GM12878 (cell line): ENCODE measurements around the gene APOH. TPM values are rescaled to one million over a fixed set of nuclear protein-coding genes. Genes with fewer than 3 reads are reported as not detected.

Source experiments
- ATAC-seq: fragments of 200-7000 bp; cut with Tn5 transposase; 3 replicates; pipeline ENCODE4 v1.9.1; 2020; ENCODE audit warnings: mild to moderate bottlenecking, moderate library complexity
- BruUV-seq: library from RNA; stranded (reverse); fragments of 400-500 nt; replicated peaks from 2 replicates; lab custom pipeline; 2021; lab: Mats Ljungman, UMichigan
- CTCF ChIA-PET: fragments of 300-600 bp; sonication (Branson Sonifier 250); formaldehyde crosslinking; extraction: SDS; loops from one replicate; lab custom pipeline; 2021; ENCODE audit warnings: inconsistent platforms; lab: Yijun Ruan, JAX
- POLR2A ChIA-PET: fragments of 350-600 bp; formaldehyde crosslinking; extraction: SDS; loops from one replicate; lab custom pipeline; 2021; ENCODE audit warnings: inconsistent platforms; lab: Charles Lee
- RAD21 ChIA-PET: fragments of 300-600 bp; sonication (Branson Sonifier 250); formaldehyde crosslinking; loops from one replicate; lab custom pipeline; 2023; ENCODE audit warnings: antibody characterized with exemption; ENCODE audit not compliant: unreplicated experiment; lab: Charles Lee
- SMC1A ChIA-PET: fragments of 300-600 bp; sonication (Branson Sonifier 250); formaldehyde crosslinking; loops from one replicate; lab custom pipeline; 2023; ENCODE audit not compliant: unreplicated experiment, uncharacterized antibody; lab: Charles Lee
- DNase-seq: peaks from one replicate; pipeline ENCODE4 v3.0.0-alpha.2; 2011; ENCODE audit warnings: low read depth, low spot score
- FAIRE-seq: peaks from 3 replicates; lab custom pipeline; 2011; peaks lifted over from hg19 to GRCh38; lab: Jason Lieb, UNC
- H2AFZ ChIP-seq: 2 replicates; pipeline ENCODE4 v1.6.0; 2011; ENCODE audit warnings: low read depth, low read length, control low read depth; ENCODE audit not compliant: control insufficient read depth
- H3K27ac ChIP-seq: 2 replicates; pipeline ENCODE4 v1.5.1; 2011; ENCODE audit warnings: control low read depth; ENCODE audit not compliant: control insufficient read depth, insufficient read depth
- H3K27me3 ChIP-seq, 2 experiments: replicated peaks in 1 of 2; 2 replicates each; pipeline versions ENCODE4 v1.6.0 to v1.6.1; 2011; ENCODE audit warnings: low read length in 1 of 2; ENCODE audit not compliant: control insufficient read depth in 2 of 2, insufficient read depth in 2 of 2
- H3K36me3 ChIP-seq, 2 experiments: 2 replicates each; pipeline ENCODE4 v1.5.1; 2011; ENCODE audit warnings: low read length in 1 of 2; ENCODE audit not compliant: control insufficient read depth in 2 of 2, insufficient read depth in 2 of 2
- H3K4me1 ChIP-seq: 2 replicates; pipeline ENCODE4 v1.6.1; 2011; ENCODE audit warnings: mild to moderate bottlenecking, low read length, moderate library complexity, mixed read lengths; ENCODE audit not compliant: control insufficient read depth, insufficient read depth
- H3K4me2 ChIP-seq: 2 replicates; pipeline ENCODE4 v1.6.0; 2011; ENCODE audit warnings: control low read depth; ENCODE audit not compliant: control insufficient read depth, insufficient read depth
- H3K4me3 ChIP-seq: fragments of 200-600 bp; sonication (generic); 2 replicates; pipeline ENCODE4 v1.5.1; 2016
- H3K79me2 ChIP-seq: 2 replicates; pipeline ENCODE4 v1.6.0; 2011; ENCODE audit warnings: low read length; ENCODE audit not compliant: control insufficient read depth, insufficient read depth
- H3K9ac ChIP-seq: 2 replicates; pipeline ENCODE4 v1.8.0; 2011; ENCODE audit warnings: low read length, control low read depth, mixed read lengths; ENCODE audit not compliant: control insufficient read depth, insufficient read depth
- H3K9me3 ChIP-seq: replicated peaks from 3 replicates; pipeline ENCODE4 v1.5.1; 2011; ENCODE audit warnings: mild to moderate bottlenecking, low read length; ENCODE audit not compliant: control insufficient read depth, insufficient read depth
- H4K20me1 ChIP-seq: 2 replicates; pipeline ENCODE4 v1.6.0; 2011; ENCODE audit not compliant: control insufficient read depth, insufficient read depth
- CBX3 ChIP-seq: fragments of 200-600 bp; sonication (generic); IDR thresholded peaks from 2 replicates; pipeline ENCODE4 v1.6.1; 2016; ENCODE audit warnings: low read depth, borderline replicate concordance
- CREM ChIP-seq: IDR thresholded peaks from 2 replicates; pipeline ENCODE4 v1.6.1; 2014; ENCODE audit warnings: antibody characterized with exemption, low read depth
- ELK1 ChIP-seq: IDR thresholded peaks from 2 replicates; pipeline ENCODE4 v1.6.1; 2012; ENCODE audit warnings: low read depth, low read length, improper control_type of control experiment
- HCFC1 ChIP-seq: fragments of 150-350 bp; IDR thresholded peaks from 2 replicates; pipeline ENCODE4 v1.6.1; 2014; ENCODE audit warnings: low read length
- HDGF ChIP-seq: fragments of 450-650 bp; IDR thresholded peaks from 2 replicates; pipeline ENCODE4 v1.6.1; 2016; ENCODE audit warnings: antibody characterized with exemption
- HSF1 ChIP-seq: fragments of 150-350 bp; IDR thresholded peaks from 2 replicates; pipeline ENCODE4 v1.6.1; 2014; ENCODE audit warnings: mild to moderate bottlenecking, low read depth, low read length
- KAT2A ChIP-seq: conservative IDR thresholded peaks from 2 replicates; pipeline ENCODE4 v1.6.1; 2011; ENCODE audit warnings: low read depth, low read length; ENCODE audit not compliant: control insufficient read depth
- LARP7 ChIP-seq: fragments of 450-650 bp; IDR thresholded peaks from 2 replicates; pipeline ENCODE4 v1.6.1; 2017; ENCODE audit warnings: mild to moderate bottlenecking
- NFIC ChIP-seq: IDR thresholded peaks from 2 replicates; pipeline ENCODE4 v1.6.1; 2012; ENCODE audit warnings: low read depth, mild to moderate bottlenecking, inconsistent platforms, low read length, moderate library complexity
- NR2F1 ChIP-seq: fragments of 450-650 bp; conservative IDR thresholded peaks from 2 replicates; pipeline ENCODE4 v1.6.1; 2017; ENCODE audit warnings: mild to moderate bottlenecking
- POU2F2 ChIP-seq: IDR thresholded peaks from 3 replicates; pipeline ENCODE4 v1.6.1; 2011; ENCODE audit warnings: low read depth, mild to moderate bottlenecking, low read length, borderline replicate concordance
- RELA ChIP-seq: fragments of 450-650 bp; IDR thresholded peaks from 2 replicates; pipeline ENCODE4 v1.8.0; 2014; ENCODE audit warnings: borderline replicate concordance; ENCODE audit not compliant: partially characterized antibody
- RFX5 ChIP-seq: IDR thresholded peaks from 2 replicates; pipeline ENCODE4 v1.6.1; 2011; ENCODE audit warnings: low read depth, low read length, improper control_type of control experiment
- TCF7 ChIP-seq: IDR thresholded peaks from 2 replicates; pipeline ENCODE4 v1.6.1; 2014; ENCODE audit warnings: antibody characterized with exemption, borderline replicate concordance
- ZNF274 ChIP-seq: IDR thresholded peaks from one replicate; pipeline ENCODE4 v1.8.0; 2011; ENCODE audit not compliant: insufficient read length, insufficient read depth
- ZNF622 ChIP-seq: fragments of 450-650 bp; IDR thresholded peaks from 2 replicates; pipeline ENCODE4 v1.6.1; 2017; ENCODE audit warnings: mild to moderate bottlenecking, inconsistent platforms
- ZSCAN29 ChIP-seq: fragments of 450-650 bp; IDR thresholded peaks from 2 replicates; pipeline ENCODE4 v1.6.1; 2017; ENCODE audit warnings: mild to moderate bottlenecking, moderate library complexity
- WGBS: methylation state at CpG from one replicate; pipeline ENCODE4 v1.1.6; 2016; ENCODE audit warnings: low lambda C conversion rate; ENCODE audit not compliant: insufficient replicate concordance, insufficient coverage; ENCODE audit errors: missing lambda C conversion rate; 5-methylcytosine and 5-hydroxymethylcytosine counted together
- in situ Hi-C: fragments of 300-500 bp; cut with MboI; formaldehyde crosslinking; loops from 9 replicates; pipeline ENCODE4 v1.14.3; 2018; ENCODE audit warnings: mixed read lengths
- intact Hi-C: fragments of 100-400 bp; cut with micrococcal nuclease; formaldehyde crosslinking; loops from one replicate; pipeline ENCODE4 v1.14.2; 2022; ENCODE audit not compliant: unreplicated experiment
- polyA plus RNA-seq, 11 experiments: library from polyadenylated mRNA; depleted of rRNA in 4 of 11; unstranded in 6 of 11; stranded (reverse) in 5 of 11; fragments of >200 nt; fragmentation: Nextera tagmentation in 4 of 11; fragmentation: Illumina TruSeq in 1 of 11; extraction: Ambion mirVana in 4 of 11; extraction: Trizol in 1 of 11; gene quantifications; 1 replicate in 1 of 11; 2 replicates in 10 of 11; pipeline versions ENCODE4 v1.2.1 to v1.2.3, GENCODE V29; 2011 to 2016; ENCODE audit warnings: inconsistent platforms in 2 of 11, missing spikeins in 2 of 11, low read depth in 1 of 11
- total RNA-seq, 4 experiments: library from RNA; depleted of rRNA in 3 of 4; stranded (reverse); fragments of >200 nt in 3 of 4; fragmentation: Illumina TruSeq in 1 of 4; extraction: Trizol in 1 of 4; gene quantifications; 2 replicates each; pipeline versions ENCODE4 v1.2.1 to v1.2.3, GENCODE V29; 2013 to 2021

Gene APOH
- total and polyA plus RNA-seq, 10 of the 15 experiments (the other 5 are each of a cell fraction or from before 2014, with no cell fraction given): 1.8 TPM; not detected in 9

- ChIA-PET CTCF (interaction anchor here (0.5 kb wide), 1 partner anchor 709 kb away, joined by 4 read pairs; no protein-coding TSS in a partner anchor), SMC1A (no interaction called here), RAD21 (no interaction called here), POLR2A (no interaction called here)
- H3K79me2 ChIP-seq: no peaks in the 10 kb centered on the region
- DNase-seq (no peak), FAIRE-seq (no peak), ATAC-seq (no peak)
- no peak overlapping the region for H2AFZ ChIP-seq
- no peaks in the 10 kb centered on the region for H3K36me3 ChIP-seq
- H3K4me1 ChIP-seq: no peaks in the 10 kb centered on the region
- H3K4me3 ChIP-seq: no peak overlapping the region
- H3K9ac ChIP-seq: no peak overlapping the region
- WGBS: 39% methylated on average over 8 of the region's 8 CpGs
- in situ Hi-C loops (no loop called here), intact Hi-C loops (loop anchor here (5.0 kb wide), 1 partner anchor 704 kb away; no protein-coding TSS in a partner anchor)
- no peaks in the 10 kb centered on the region for H3K9me3 ChIP-seq
- no TSS peak for BruUV-seq
- no peak overlapping the region for H3K27ac ChIP-seq
- H4K20me1 ChIP-seq: no peaks in the 10 kb centered on the region
- no peaks in the 10 kb centered on the region for H3K27me3 ChIP-seq
- H3K4me2 ChIP-seq: no peak overlapping the region
- TF ChIP-seq RFX5: no peak
- TF ChIP-seq HSF1: no peak
- no peak for TF ChIP-seq ZSCAN29
- no peak for TF ChIP-seq CBX3
- TF ChIP-seq ZNF622: no peak
- TF ChIP-seq KAT2A: no peak
- TF ChIP-seq NFIC: no peak
- TF ChIP-seq HDGF: no peak
- no peak for TF ChIP-seq ELK1
- TF ChIP-seq POU2F2: no peak
- no peak for TF ChIP-seq LARP7
- no peak for TF ChIP-seq NR2F1
- TF ChIP-seq CREM: no peak
- no peak for TF ChIP-seq TCF7
- no peak for TF ChIP-seq ZNF274
- TF ChIP-seq HCFC1: no peak
- no peak for TF ChIP-seq RELA
Measured at GRCh38 chr17:66203274-66204015, 25.8 kb downstream of the APOH start.
